SK-N-SH treated with all-trans-retinoic acid at 6 μM for 48 hours (cell line): Measurements from ENCODE around the gene MAP3K3.

Source experiments
- ATAC-seq: fragments of 200-7000 bp; cut with Tn5 transposase; 3 replicates; pipeline ENCODE4 v1.9.1; 2020; ENCODE audit warnings: mild to moderate bottlenecking, moderate library complexity
- BACH2 ChIP-seq: fragments of 250-450 bp; sonication (Bioruptor Pico); IDR thresholded peaks from 2 replicates; pipeline ENCODE4 v1.9.0; 2021; ENCODE audit warnings: mild to moderate bottlenecking, borderline replicate concordance
- CREB5 ChIP-seq: fragments of 250-450 bp; sonication (Bioruptor Pico); IDR thresholded peaks from 2 replicates; pipeline ENCODE4 v1.5.1; 2020; ENCODE audit warnings: low read depth, mild to moderate bottlenecking, moderate library complexity
- CSDC2 ChIP-seq: fragments of 250-450 bp; sonication (Bioruptor Pico); IDR thresholded peaks from 2 replicates; pipeline ENCODE4 v1.5.0; 2020; ENCODE audit warnings: mild to moderate bottlenecking, moderate library complexity
- CSRNP3 ChIP-seq: fragments of 250-450 bp; sonication (Bioruptor Pico); IDR thresholded peaks from 2 replicates; pipeline ENCODE4 v1.5.1; 2021; ENCODE audit warnings: mild to moderate bottlenecking, moderate library complexity
- ESRRG ChIP-seq: fragments of 250-450 bp; sonication (Bioruptor Pico); IDR thresholded peaks from 2 replicates; pipeline ENCODE4 v1.6.1; 2021; ENCODE audit warnings: mild to moderate bottlenecking
- GLIS3 ChIP-seq: fragments of 250-450 bp; sonication (Bioruptor Pico); IDR thresholded peaks from 2 replicates; pipeline ENCODE4 v1.5.0; 2020; ENCODE audit warnings: mild to moderate bottlenecking, moderate library complexity
- ISL1 ChIP-seq: fragments of 250-450 bp; sonication (Bioruptor Pico); IDR thresholded peaks from 2 replicates; pipeline ENCODE4 v2.1.2; 2022; ENCODE audit warnings: mild to moderate bottlenecking, moderate library complexity
- OSR1 ChIP-seq: fragments of 250-450 bp; sonication (Bioruptor Pico); IDR thresholded peaks from 2 replicates; pipeline ENCODE4 v1.8.0; 2022; ENCODE audit warnings: moderate library complexity, mild to moderate bottlenecking, inconsistent platforms
- PATZ1 ChIP-seq: fragments of 250-450 bp; sonication (Bioruptor Pico); IDR thresholded peaks from 2 replicates; pipeline ENCODE4 v1.8.0; 2020; ENCODE audit warnings: mild to moderate bottlenecking, moderate library complexity, borderline replicate concordance
- POU6F1 ChIP-seq: fragments of 250-450 bp; sonication (Bioruptor Pico); IDR thresholded peaks from 2 replicates; pipeline ENCODE4 v1.8.0; 2021; ENCODE audit warnings: low read depth, mild to moderate bottlenecking, moderate library complexity, borderline replicate concordance
- PPARA ChIP-seq: fragments of 250-450 bp; sonication (Bioruptor Pico); IDR thresholded peaks from 2 replicates; pipeline ENCODE4 v1.5.0; 2020; ENCODE audit warnings: mild to moderate bottlenecking, borderline replicate concordance
- SNAI2 ChIP-seq: fragments of 250-450 bp; sonication (Bioruptor Pico); IDR thresholded peaks from 2 replicates; pipeline ENCODE4 v1.5.0; 2020; ENCODE audit warnings: mild to moderate bottlenecking, moderate library complexity
- TCF4 ChIP-seq: fragments of 250-450 bp; sonication (Bioruptor Pico); IDR thresholded peaks from 2 replicates; pipeline ENCODE4 v1.8.0; 2021; ENCODE audit warnings: mild to moderate bottlenecking, moderate library complexity, borderline replicate concordance
- TOX ChIP-seq: fragments of 250-450 bp; sonication (Bioruptor Pico); IDR thresholded peaks from 2 replicates; pipeline ENCODE4 v1.8.0; 2021; ENCODE audit warnings: mild to moderate bottlenecking, moderate library complexity, borderline replicate concordance
- ZC3H10 ChIP-seq: fragments of 250-450 bp; sonication (Bioruptor Pico); IDR thresholded peaks from 2 replicates; pipeline ENCODE4 v1.5.1; 2021; ENCODE audit warnings: mild to moderate bottlenecking, moderate library complexity
- ZFP3 ChIP-seq: fragments of 250-450 bp; sonication (Bioruptor Pico); IDR thresholded peaks from 2 replicates; pipeline ENCODE4 v1.5.0; 2020; ENCODE audit warnings: mild to moderate bottlenecking, moderate library complexity
- ZFP30 ChIP-seq: fragments of 450-650 bp; formaldehyde crosslinking; IDR thresholded peaks from 2 replicates; pipeline ENCODE4 v1.5.0; 2022; ENCODE audit warnings: mild to moderate bottlenecking, moderate library complexity
- ZNF565 ChIP-seq: fragments of 450-650 bp; formaldehyde crosslinking; conservative IDR thresholded peaks from 2 replicates; pipeline ENCODE4 v1.5.0; 2020; ENCODE audit warnings: low read depth, mild to moderate bottlenecking, moderate library complexity
- ZNF8 ChIP-seq: fragments of 450-650 bp; formaldehyde crosslinking; IDR thresholded peaks from 2 replicates; pipeline ENCODE4 v1.5.0; 2020; ENCODE audit warnings: mild to moderate bottlenecking, moderate library complexity
- TF ChIP-seq, protein P1 (sequence below): fragments of 250-450 bp; sonication (Bioruptor Pico); IDR thresholded peaks from 2 replicates; pipeline ENCODE4 v1.5.0; 2020; ENCODE audit warnings: mild to moderate bottlenecking, moderate library complexity

The MAP3K3 gene

DNA sequence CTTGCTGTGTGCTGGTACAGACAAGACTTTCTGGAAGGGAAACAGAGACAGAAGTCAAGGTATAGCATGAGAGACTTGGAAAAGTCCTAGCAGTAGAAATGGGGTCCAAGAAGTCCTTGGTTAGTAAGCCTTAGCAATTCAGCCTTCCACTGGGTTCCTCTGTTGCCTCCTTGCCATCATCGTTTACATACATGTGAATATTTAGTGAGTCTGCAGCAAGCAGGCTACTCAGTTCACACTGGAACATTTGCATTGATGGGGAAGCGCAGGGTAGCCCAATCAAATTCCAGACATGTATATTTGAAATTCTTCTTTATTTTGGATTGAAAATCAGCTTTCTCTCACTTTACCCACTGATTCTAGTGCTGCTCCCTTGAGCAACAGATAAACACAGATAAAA, 50.6 kb downstream of the MAP3K3 start:
- no peak for TF ChIP-seq BACH2
- TF ChIP-seq ZFP3 (CRISPR knock-in tag), result no peak
- TF ChIP-seq, protein P1, sequence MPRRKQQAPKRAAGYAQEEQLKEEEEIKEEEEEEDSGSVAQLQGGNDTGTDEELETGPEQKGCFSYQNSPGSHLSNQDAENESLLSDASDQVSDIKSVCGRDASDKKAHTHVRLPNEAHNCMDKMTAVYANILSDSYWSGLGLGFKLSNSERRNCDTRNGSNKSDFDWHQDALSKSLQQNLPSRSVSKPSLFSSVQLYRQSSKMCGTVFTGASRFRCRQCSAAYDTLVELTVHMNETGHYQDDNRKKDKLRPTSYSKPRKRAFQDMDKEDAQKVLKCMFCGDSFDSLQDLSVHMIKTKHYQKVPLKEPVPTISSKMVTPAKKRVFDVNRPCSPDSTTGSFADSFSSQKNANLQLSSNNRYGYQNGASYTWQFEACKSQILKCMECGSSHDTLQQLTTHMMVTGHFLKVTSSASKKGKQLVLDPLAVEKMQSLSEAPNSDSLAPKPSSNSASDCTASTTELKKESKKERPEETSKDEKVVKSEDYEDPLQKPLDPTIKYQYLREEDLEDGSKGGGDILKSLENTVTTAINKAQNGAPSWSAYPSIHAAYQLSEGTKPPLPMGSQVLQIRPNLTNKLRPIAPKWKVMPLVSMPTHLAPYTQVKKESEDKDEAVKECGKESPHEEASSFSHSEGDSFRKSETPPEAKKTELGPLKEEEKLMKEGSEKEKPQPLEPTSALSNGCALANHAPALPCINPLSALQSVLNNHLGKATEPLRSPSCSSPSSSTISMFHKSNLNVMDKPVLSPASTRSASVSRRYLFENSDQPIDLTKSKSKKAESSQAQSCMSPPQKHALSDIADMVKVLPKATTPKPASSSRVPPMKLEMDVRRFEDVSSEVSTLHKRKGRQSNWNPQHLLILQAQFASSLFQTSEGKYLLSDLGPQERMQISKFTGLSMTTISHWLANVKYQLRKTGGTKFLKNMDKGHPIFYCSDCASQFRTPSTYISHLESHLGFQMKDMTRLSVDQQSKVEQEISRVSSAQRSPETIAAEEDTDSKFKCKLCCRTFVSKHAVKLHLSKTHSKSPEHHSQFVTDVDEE (CRISPR knock-in tag), result no peak
- no peak for TF ChIP-seq CSRNP3
- no peak for TF ChIP-seq TCF4
- no peak for TF ChIP-seq PPARA (CRISPR knock-in tag)
- no peak for TF ChIP-seq CSDC2 (CRISPR knock-in tag)
- TF ChIP-seq OSR1, result no peak
- TF ChIP-seq ESRRG, result no peak
- no peak for TF ChIP-seq ZFP30 (CRISPR knock-in tag)
- TF ChIP-seq POU6F1, result no peak
- TF ChIP-seq ISL1, result no peak
- no peak for TF ChIP-seq PATZ1 (CRISPR knock-in tag)
- TF ChIP-seq ZNF8 (CRISPR knock-in tag), result no peak
- no peak for TF ChIP-seq ZC3H10
- no peak for TF ChIP-seq ZNF565 (CRISPR knock-in tag)
- no peak for ATAC-seq

DNA sequence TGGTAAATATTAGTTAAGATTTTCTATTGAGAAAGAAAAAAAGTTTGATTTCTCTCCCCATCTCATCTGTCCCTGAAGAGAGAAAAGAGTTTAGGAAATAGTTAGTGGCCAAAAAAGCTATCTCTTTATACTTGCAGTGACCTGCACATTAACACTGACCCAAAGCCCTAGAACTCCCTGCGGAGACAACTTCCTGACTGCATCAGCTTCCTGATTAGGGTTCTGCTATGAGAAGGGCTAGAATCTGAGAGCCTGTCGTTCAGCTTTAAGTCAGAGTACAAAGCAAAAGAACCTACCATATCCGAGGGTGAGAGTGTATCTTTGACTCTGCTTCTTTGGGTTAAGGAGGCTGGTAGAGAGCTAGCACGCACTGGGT, 53.0 kb downstream of the MAP3K3 start:
- TF ChIP-seq PATZ1 (CRISPR knock-in tag) (no peak), ESRRG (no peak), PPARA (CRISPR knock-in tag) (no peak), ZFP30 (CRISPR knock-in tag) (no peak), ZFP3 (CRISPR knock-in tag) (no peak), TOX (no peak), CSRNP3 (no peak), GLIS3 (CRISPR knock-in tag) (no peak), POU6F1 (no peak), SNAI2 (CRISPR knock-in tag) (no peak), CREB5 (CRISPR knock-in tag) (no peak)
- TF ChIP-seq, protein P1 (CRISPR knock-in tag), result no peak
- TF ChIP-seq, all 23 proteins: peak for 0
- peak; percentile 53 for ATAC-seq
